GM12873 (cell line): ENCODE data around the gene SHH.

Source experiments
- TF ChIP-seq, protein P1 (sequence below): IDR thresholded peaks from 2 replicates; pipeline ENCODE4 v1.5.1; 2012; ENCODE audit warnings: low read depth, mild to moderate bottlenecking, moderate library complexity, low read length, control low read depth; ENCODE audit not compliant: insufficient read depth; ENCODE audit errors: missing control alignments

The SHH gene

DNA sequence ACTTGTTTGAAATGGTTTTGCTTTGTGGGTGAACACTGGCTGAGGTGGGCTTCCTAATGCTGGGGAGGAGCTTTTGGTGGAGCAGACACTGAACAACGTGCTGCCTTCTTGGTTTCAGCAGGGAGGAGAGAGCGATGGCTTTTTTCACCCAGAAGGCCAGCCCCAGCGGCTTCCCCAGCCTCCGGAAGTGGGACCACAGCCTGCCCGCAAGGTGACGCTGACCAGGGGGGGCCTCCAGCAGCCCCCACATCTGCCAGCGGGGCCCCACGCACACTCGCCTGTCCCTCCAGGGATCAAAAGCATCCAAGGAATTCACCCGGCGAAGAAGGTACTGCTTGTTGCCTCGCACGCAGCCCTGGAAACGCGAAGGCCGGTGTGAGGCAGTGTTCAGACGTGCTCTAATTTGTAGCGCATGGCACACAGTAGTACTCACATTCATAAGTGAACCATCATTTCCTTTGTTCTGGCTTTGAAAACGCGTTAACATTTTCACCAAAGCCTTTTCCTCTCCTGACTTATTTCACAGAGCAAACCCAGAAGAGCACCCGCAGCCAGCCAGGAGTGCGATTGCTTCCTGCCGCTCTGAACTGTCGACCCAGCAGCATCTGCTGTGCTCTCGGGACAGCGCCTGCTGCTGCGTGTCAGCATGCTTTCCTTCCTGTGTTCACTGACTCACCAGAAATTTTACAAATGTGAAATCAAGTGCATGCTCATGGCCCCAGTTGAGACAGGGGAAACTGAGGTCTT lies 48.4 kb downstream of the SHH start:
- TF ChIP-seq, protein P1, sequence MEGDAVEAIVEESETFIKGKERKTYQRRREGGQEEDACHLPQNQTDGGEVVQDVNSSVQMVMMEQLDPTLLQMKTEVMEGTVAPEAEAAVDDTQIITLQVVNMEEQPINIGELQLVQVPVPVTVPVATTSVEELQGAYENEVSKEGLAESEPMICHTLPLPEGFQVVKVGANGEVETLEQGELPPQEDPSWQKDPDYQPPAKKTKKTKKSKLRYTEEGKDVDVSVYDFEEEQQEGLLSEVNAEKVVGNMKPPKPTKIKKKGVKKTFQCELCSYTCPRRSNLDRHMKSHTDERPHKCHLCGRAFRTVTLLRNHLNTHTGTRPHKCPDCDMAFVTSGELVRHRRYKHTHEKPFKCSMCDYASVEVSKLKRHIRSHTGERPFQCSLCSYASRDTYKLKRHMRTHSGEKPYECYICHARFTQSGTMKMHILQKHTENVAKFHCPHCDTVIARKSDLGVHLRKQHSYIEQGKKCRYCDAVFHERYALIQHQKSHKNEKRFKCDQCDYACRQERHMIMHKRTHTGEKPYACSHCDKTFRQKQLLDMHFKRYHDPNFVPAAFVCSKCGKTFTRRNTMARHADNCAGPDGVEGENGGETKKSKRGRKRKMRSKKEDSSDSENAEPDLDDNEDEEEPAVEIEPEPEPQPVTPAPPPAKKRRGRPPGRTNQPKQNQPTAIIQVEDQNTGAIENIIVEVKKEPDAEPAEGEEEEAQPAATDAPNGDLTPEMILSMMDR: no peak

- TF ChIP-seq, protein P1: no peak
Observed at GRCh38 chr7:155763122-155763521, 49.1 kb downstream of the SHH start.

DNA sequence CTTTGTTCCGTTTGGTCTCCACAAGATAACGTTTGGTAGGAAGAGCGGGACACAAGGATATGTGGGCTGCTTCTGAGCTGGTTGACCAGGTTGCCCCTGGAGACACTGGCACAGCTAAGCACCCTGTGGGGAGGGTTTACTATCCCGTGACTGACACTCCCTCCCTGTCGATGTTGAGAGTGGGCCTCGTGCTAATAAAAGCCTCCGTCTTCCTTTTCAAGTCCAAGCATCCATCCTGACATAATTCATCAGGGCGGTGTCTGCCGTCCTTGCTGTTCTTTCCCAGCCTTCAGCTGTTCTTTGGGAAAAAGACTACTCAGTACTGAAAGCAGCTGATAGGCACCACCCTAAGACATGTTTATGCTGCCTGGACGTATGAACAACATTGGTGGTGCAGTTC lies 49.6 kb downstream of the SHH start:
- TF ChIP-seq, protein P1: no peak

DNA sequence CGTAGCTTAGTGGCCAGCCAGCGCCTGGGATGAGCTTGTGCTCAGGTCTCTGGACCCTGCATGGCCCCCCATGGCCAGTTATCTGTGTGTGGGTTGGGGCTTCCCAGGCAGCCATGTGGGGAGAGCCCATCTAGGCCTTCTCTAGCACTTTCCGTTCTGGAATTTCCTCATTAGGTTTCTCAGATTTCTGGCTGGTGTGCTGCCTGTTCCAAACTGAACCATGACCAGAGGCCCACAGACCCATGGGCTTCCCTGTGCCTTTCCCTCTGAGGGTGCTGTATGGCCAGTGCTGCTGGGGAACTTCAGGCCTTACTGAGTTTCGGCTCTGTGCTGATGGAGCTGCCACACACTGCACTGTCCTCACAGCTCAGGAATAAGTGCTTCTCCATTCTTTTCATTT lies 50.2 kb downstream of the SHH start:
- TF ChIP-seq, protein P1: no peak

DNA sequence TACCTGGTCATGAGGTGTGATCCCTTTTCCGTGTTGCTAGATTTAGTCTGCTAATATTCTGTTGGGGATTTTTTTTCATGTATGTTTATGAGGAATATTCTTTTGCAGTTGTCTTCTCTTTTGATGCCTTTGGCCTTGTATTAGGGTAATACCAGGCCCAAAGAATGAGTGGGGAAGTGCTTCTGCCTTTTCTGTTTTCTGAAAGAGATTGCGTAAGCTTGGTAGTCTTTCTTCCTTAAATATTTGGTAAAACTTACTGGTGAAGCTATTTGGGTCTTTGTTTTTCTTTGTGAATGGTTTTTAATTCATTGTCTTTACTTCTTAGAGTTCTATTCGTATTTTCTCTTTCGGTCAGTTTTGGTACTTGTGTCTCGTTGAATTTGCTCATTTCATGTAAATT lies 51.1 kb downstream of the SHH start:
- TF ChIP-seq, protein P1: no peak

DNA sequence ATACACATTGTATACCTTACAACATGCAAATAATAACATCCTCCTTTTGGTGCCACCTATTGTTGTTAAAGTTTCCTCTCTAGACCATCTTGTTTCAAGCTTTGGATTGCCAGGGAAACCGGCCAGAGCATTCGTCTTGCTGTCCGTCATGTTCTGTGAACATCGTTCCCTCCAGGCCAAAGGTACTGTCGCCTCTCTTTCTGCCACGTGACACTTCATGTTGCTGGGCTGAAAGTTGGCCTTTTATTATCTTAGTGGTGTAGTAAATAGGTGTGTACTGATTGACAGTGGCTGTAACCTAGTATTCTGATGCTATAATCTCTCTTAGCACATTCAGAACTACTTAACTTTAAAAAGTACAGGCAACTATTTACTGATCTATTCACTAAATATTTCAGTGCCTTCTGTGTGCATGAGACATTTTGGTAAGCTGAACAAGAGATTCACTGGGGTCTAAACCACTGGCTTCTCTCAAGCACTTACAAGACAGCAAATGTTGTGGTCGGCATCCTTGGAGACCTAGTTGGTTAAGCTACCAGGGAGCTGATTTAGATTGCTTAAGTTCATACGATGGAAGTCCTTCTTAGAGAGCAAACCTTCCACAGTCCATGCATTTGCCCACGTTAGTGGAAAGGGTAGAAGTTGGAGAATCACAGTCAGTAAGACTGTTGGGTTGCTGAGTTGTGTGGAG lies 52.4 kb downstream of the SHH start:
- TF ChIP-seq, protein P1: no peak

GRCh38 chr7:155758348-155758747 lies 53.9 kb downstream of the SHH start:
- TF ChIP-seq, protein P1: no peak
